ENCODE data around the gene PPIE. TPM values are rescaled to one million over a fixed set of nuclear protein-coding genes. Genes with fewer than 3 reads are reported as not detected.

PPIE gene
- total RNA-seq, 2 donors from 2014 or later, result 34.7 to 42.6 TPM

DNA sequence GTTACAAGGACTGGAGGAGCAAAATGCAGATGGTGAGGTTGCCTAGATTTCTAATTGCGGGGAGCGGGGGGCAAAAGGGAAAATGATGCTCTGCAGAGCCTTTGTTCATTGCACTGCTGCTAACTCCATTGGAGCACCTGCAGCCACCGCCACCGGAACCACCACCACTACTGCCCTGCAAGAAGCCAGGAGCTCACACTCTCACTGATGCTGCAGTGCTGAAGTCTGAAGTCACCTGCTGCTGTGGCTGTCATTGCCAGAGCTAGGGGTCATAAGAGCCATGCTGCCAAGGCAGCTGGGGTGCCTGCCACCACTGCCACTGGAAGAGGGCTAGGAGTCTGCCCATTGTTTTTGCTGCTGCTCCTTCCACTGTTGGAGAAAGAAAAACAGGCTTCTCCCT lies 40.1 kb upstream of the PPIE start:
- Histone ChIP-seq H3K9me3 (no peaks in the 10 kb centered on the region), H3K4me3 (no peak overlapping the region), H3K27ac (no peak overlapping the region), H3K36me3 (no peaks in the 10 kb centered on the region), H3K4me1 (no peaks in the 10 kb centered on the region), H3K27me3 (no peaks in the 10 kb centered on the region), H3K9ac (ENCODE audit: low read depth in 2 of 2, low read length in 2 of 2) (no peak overlapping the region)
- no peak for TF ChIP-seq CTCF (IDR thresholded peaks at IDR 0.05)
- no peak for DNase-seq
- intact Hi-C loops (cut with DNase I), result no loop called here

- Histone ChIP-seq H3K9me3 (no peaks in the 10 kb centered on the region), H3K4me1 (no peaks in the 10 kb centered on the region), H3K36me3 (no peaks in the 10 kb centered on the region), H3K9ac (ENCODE audit: low read depth in 2 of 2, low read length in 2 of 2) (no peak overlapping the region), H3K27me3 (no peaks in the 10 kb centered on the region), H3K27ac (no peak overlapping the region), H3K4me3 (no peak overlapping the region)
- no peak for TF ChIP-seq CTCF (IDR thresholded peaks at IDR 0.05)
- intact Hi-C loops (cut with DNase I), result no loop called here
- no peak for DNase-seq
Observed at GRCh38 chr1:39699419-39699818, 39.3 kb upstream of the PPIE start.

- DNase-seq, result no peak
- no peaks in the 10 kb centered on the region for H3K9me3 ChIP-seq
- TF ChIP-seq CTCF (IDR thresholded peaks at IDR 0.05), result no peak
- no peak overlapping the region for H3K4me3 ChIP-seq
- H3K27me3 ChIP-seq, result no peaks in the 10 kb centered on the region
- intact Hi-C loops (cut with DNase I), result no loop called here
- H3K36me3 ChIP-seq, result no peaks in the 10 kb centered on the region
- no peak overlapping the region for H3K27ac ChIP-seq
- H3K4me1 ChIP-seq, result no peaks in the 10 kb centered on the region
- H3K9ac ChIP-seq (ENCODE audit: low read depth in 2 of 2, low read length in 2 of 2), result no peak overlapping the region
Observed at GRCh38 chr1:39700348-39700747, 38.3 kb upstream of the PPIE start.

GRCh38 chr1:39701049-39701439 lies 37.6 kb upstream of the PPIE start:
- no peaks in the 10 kb centered on the region for H3K36me3 ChIP-seq
- H3K4me3 ChIP-seq, result no peak overlapping the region
- H3K9ac ChIP-seq (ENCODE audit: low read depth in 2 of 2, low read length in 2 of 2), result no peak overlapping the region
- TF ChIP-seq CTCF (IDR thresholded peaks at IDR 0.05), result no peak
- no peak for DNase-seq
- intact Hi-C loops (cut with DNase I), result no loop called here
- H3K27me3 ChIP-seq, result no peaks in the 10 kb centered on the region
- H3K9me3 ChIP-seq, result no peaks in the 10 kb centered on the region
- no peak overlapping the region for H3K27ac ChIP-seq
- no peaks in the 10 kb centered on the region for H3K4me1 ChIP-seq

DNA sequence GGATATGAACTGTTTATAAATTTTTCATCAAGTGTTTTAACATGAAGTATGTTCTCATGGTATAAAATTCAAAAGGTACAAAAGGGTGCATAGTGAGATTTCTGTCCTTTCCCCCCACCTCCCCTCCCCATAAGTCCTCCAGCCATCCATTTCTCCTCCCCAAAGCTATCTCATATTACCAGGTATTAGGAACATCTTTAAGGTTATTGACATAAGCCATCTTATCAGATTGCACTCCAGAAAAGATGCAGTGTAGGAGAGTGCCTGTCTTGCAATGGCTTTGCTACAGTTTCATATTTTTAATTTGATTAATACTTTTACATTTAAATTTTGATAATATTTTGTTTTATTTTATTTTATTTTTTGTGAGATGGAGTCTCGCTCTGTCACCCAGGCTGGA lies 33.9 kb upstream of the PPIE start:
- no peaks in the 10 kb centered on the region for H3K4me1 ChIP-seq
- intact Hi-C loops (cut with DNase I), result no loop called here
- H3K9ac ChIP-seq (ENCODE audit: low read depth in 2 of 2, low read length in 2 of 2), result no peak overlapping the region
- H3K27me3 ChIP-seq, result no peaks in the 10 kb centered on the region
- no peak for DNase-seq
- no peaks in the 10 kb centered on the region for H3K36me3 ChIP-seq
- no peak overlapping the region for H3K27ac ChIP-seq
- H3K4me3 ChIP-seq, result no peak overlapping the region
- TF ChIP-seq CTCF (IDR thresholded peaks at IDR 0.05), result no peak
- no peaks in the 10 kb centered on the region for H3K9me3 ChIP-seq

DNA sequence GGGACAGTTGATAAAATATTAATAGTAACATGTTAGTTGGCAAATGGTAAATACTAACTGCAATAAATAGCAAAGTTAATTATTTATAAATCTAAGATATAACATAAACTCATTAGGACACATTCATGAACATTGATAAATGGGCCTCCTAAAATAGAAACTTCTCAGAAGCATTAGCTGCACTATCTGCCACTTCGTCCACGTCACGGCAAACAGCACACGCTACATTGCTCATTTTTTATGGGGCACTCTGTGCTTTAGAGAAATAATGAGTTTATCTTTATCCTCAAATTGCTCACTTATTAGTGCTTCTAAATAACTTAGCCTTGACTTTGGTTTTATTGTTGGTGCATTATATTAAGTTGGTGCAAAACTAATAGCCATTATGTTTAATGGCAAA lies 31.2 kb upstream of the PPIE start:
- DNase-seq, result no peak
- Histone ChIP-seq H3K4me1 (no peaks in the 10 kb centered on the region), H3K27me3 (no peaks in the 10 kb centered on the region), H3K9ac (ENCODE audit: low read depth in 2 of 2, low read length in 2 of 2) (no peak overlapping the region), H3K4me3 (no peak overlapping the region), H3K36me3 (no peaks in the 10 kb centered on the region), H3K9me3 (no peaks in the 10 kb centered on the region), H3K27ac (no peak overlapping the region)
- intact Hi-C loops (cut with DNase I), result no loop called here
- no peak for TF ChIP-seq CTCF (IDR thresholded peaks at IDR 0.05)
